HCT116 (cell line): ENCODE data around the gene ATP6AP1. TPM values are rescaled to one million over a fixed set of nuclear protein-coding genes. Genes with fewer than 3 reads are reported as not detected.
"Not testable (repeated sequence)": the region's sequence is repeated elsewhere in the genome, so short reads cannot be mapped to it uniquely, and the experiment has no call there.

Experiments used
- ATAC-seq: fragments of 200-7000 bp; cut with Tn5 transposase; 2 replicates; pipeline ENCODE4 v1.9.1; 2020; ENCODE audit warnings: mild to moderate bottlenecking, moderate library complexity
- BruUV-seq: library from RNA; stranded (reverse); fragments of 400-500 nt; replicated peaks from 2 replicates; lab custom pipeline; 2021; lab: Mats Ljungman, UMichigan
- CTCF ChIA-PET: fragments of 300-600 bp; sonication (Branson Sonifier 250); formaldehyde crosslinking; loops from one replicate; lab custom pipeline; 2021; ENCODE audit warnings: antibody characterized with exemption; lab: Charles Lee
- POLR2A ChIA-PET: fragments of 300-600, 350-600 bp; sonication (Branson Sonifier 250); formaldehyde crosslinking; loops from one replicate; lab custom pipeline; 2021; ENCODE audit warnings: antibody characterized with exemption; lab: Charles Lee
- RAD21 ChIA-PET, 2 experiments: fragments of 300-600 bp; sonication (Branson Sonifier 250); formaldehyde crosslinking; loops; one replicate each; lab custom pipeline; 2023; ENCODE audit warnings: low total read pairs in 2 of 2; ENCODE audit not compliant: uncharacterized antibody in 2 of 2, unreplicated experiment in 2 of 2, low non-redundant PET in 1 of 2; lab: Charles Lee
- DNase-seq: peaks from one replicate; pipeline ENCODE4 v3.0.0-alpha.2; 2010; ENCODE audit warnings: low read depth, low spot score
- H2AFZ ChIP-seq: fragments of 200-600 bp; shearing (Covaris generic), sonication (generic); 2 replicates; pipeline ENCODE4 v1.6.1; 2017; ENCODE audit warnings: low read depth, mixed run types, mixed read lengths, antibody characterized with exemption, low read length; ENCODE audit not compliant: poor library complexity, severe bottlenecking
- H3K27ac ChIP-seq: 2 replicates; pipeline ENCODE4 v1.5.1; 2012; ENCODE audit warnings: low read depth, low read length
- H3K27me3 ChIP-seq: fragments of 200-600 bp; sonication (generic); 2 replicates; pipeline ENCODE4 v1.6.1; 2016; ENCODE audit warnings: mixed run types, low read length, mixed read lengths; ENCODE audit not compliant: insufficient read depth
- H3K36me3 ChIP-seq, 2 experiments: fragments of 200-500 bp in 1 of 2; fragments of 200-600 bp in 1 of 2; sonication (Bioruptor generic) in 1 of 2; sonication (generic) in 1 of 2; 2 replicates each; pipeline versions ENCODE4 v1.5.1 to v1.6.1; 2014 to 2016; ENCODE audit warnings: low read length in 2 of 2, inconsistent platforms in 1 of 2, mixed read lengths in 1 of 2, mixed run types in 1 of 2; ENCODE audit not compliant: insufficient read depth in 2 of 2, control insufficient read depth in 1 of 2
- H3K4me1 ChIP-seq, 2 experiments: fragments of 200-600 bp in 1 of 2; sonication (generic) in 1 of 2; 2 replicates each; pipeline versions ENCODE4 v1.5.1 to v1.6.1; 2012 to 2017; ENCODE audit warnings: low read length in 2 of 2, inconsistent platforms in 1 of 2, mild to moderate bottlenecking in 1 of 2, mixed read lengths in 1 of 2, mixed run types in 1 of 2, moderate library complexity in 1 of 2; ENCODE audit not compliant: insufficient read depth in 2 of 2, control insufficient read depth in 1 of 2
- H3K4me2 ChIP-seq: fragments of 200-600 bp; sonication (generic); 2 replicates; pipeline ENCODE4 v1.6.1; 2017; ENCODE audit warnings: mixed run types, low read length, mixed read lengths
- H3K4me3 ChIP-seq, 2 experiments: fragments of 200-600 bp in 1 of 2; sonication (generic) in 1 of 2; replicated peaks in 1 of 2; 2 replicates each; pipeline ENCODE4 v1.5.1; 2011 to 2016; ENCODE audit warnings: low read length in 2 of 2, control low read depth in 1 of 2, low read depth in 1 of 2, mild to moderate bottlenecking in 1 of 2, mixed read lengths in 1 of 2, mixed run types in 1 of 2
- H3K79me2 ChIP-seq: fragments of 200-600 bp; sonication (generic); 2 replicates; pipeline ENCODE4 v1.6.1; 2017; ENCODE audit warnings: mild to moderate bottlenecking, mixed run types, low read length, moderate library complexity, mixed read lengths; ENCODE audit not compliant: insufficient read depth
- H3K9ac ChIP-seq: fragments of 200-600 bp; sonication (generic); 2 replicates; pipeline ENCODE4 v1.6.1; 2016; ENCODE audit warnings: low read length, mixed read lengths
- H3K9me2 ChIP-seq: fragments of 200-600 bp; sonication (generic), shearing (Covaris generic); 2 replicates; pipeline ENCODE4 v1.6.1; 2017; ENCODE audit warnings: mixed run types, mild to moderate bottlenecking, moderate library complexity; ENCODE audit not compliant: insufficient read depth
- H3K9me3 ChIP-seq, 2 experiments: fragments of 200-500 bp in 1 of 2; fragments of 200-600 bp in 1 of 2; sonication (Bioruptor generic) in 1 of 2; sonication (generic) in 1 of 2; 2 replicates each; pipeline ENCODE4 v1.6.1; 2014 to 2017; ENCODE audit warnings: low read length in 2 of 2, mixed read lengths in 2 of 2, inconsistent platforms in 1 of 2, low read depth in 1 of 2, mild to moderate bottlenecking in 1 of 2, mixed run types in 1 of 2, moderate library complexity in 1 of 2; ENCODE audit not compliant: control insufficient read depth in 1 of 2, insufficient read depth in 1 of 2
- H4K20me1 ChIP-seq: fragments of 200-600 bp; sonication (generic), shearing (Covaris generic); 2 replicates; pipeline ENCODE4 v1.6.1; 2017; ENCODE audit warnings: mixed run types, mild to moderate bottlenecking, moderate library complexity; ENCODE audit not compliant: insufficient read depth
- intact Hi-C: fragments of 100-400 bp; cut with micrococcal nuclease; formaldehyde crosslinking; loops from 2 replicates; pipeline ENCODE4 v1.10.0; 2022
- total RNA-seq: library from RNA; stranded (reverse); gene quantifications from one replicate; pipeline ENCODE4 v1.2.1, GENCODE V29; 2021; ENCODE audit not compliant: unreplicated experiment

The ATP6AP1 gene
- total RNA-seq, 1 experiment from 2014 or later, result 53.4 TPM

DNA sequence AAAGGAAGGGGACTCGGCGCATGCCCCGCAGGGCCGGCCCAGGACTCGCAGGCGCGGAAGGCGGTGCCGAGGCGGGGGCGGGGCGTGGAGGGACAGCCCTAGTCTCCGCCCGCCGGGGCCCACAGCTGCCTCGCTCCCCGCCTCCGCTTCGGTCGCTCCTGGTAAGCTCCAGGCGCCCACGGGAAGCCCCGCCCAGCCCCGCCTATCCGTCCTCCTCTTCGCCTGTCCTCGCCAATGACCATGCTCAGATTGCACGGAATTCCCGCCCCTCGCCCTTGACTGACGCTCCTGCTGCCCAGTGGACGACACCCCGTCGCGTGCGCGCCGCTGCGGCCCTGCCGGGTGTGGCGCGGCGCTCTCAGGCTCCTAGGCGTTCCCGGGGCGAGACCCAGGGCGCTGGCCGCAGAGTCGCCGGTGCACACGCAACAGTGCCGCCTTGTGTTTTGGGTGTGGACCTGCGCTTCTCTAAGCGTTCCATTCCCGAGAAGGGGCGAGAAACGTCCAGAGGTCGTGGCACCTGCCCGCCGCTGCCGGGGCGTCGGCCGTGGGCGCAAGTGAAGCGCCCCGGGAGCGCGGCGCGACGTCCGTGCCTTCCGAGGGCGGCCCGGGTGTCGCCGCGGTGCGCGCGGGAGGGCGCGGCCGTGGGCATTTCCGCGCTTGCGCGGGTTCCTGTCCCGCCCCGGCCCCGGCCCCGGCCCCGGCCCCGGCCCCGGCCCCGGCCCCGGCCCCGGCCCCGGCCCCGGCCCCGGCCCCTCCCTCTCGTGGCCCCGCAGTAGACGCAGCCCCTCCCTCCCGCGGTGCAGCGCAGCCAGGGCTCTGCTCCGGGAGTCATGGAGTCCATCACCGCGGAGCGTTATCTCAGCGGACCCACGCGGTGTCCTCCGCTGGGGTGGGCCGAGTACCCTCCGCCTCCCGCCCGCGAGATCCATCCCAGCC is 38.4 kb upstream of the ATP6AP1 start:
- H3K36me3 ChIP-seq, POLR2A ChIA-PET, CTCF ChIA-PET, H3K4me3 ChIP-seq, H3K4me1 ChIP-seq, H3K9me2 ChIP-seq, H3K9me3 ChIP-seq, BruUV-seq, H3K27ac ChIP-seq, H3K9ac ChIP-seq, DNase-seq, H4K20me1 ChIP-seq, H3K79me2 ChIP-seq, H2AFZ ChIP-seq, H3K4me2 ChIP-seq, RAD21 ChIA-PET, H3K27me3 ChIP-seq: not testable (repeated sequence)
- ATAC-seq, result peak; percentile 83
- intact Hi-C loops, result loop anchor here (10.0 kb wide), 1 partner anchor 415 kb away; the partner anchor contains the start of genes HCFC1 and TMEM187

DNA sequence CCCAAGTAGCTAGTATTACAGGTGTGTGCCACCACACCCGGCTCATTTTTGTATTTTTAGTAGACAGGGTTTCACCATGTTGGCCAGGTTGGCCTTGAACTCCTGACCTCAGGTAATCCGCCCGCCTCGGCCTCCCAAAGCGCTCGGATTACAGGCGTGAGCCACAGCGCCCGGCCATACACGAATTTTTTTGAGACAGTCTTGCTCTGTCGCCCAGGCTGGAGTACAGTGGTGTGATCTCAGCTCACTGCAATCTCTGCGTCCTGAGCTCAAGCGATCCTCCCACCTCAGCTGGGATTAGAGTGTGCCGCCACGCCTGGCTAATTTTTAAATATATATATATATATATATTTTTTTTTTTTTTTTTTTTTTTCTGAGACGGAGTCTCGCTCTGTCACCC is 32.1 kb upstream of the ATP6AP1 start:
- POLR2A ChIA-PET, result interaction anchor here (0.6 to 2.5 kb wide), 3 partner anchors 23 to 28 kb away, joined by 3 to 12 read pairs (median 5); no protein-coding TSS in a partner anchor
- intact Hi-C loops, result loop anchor here (10.0 kb wide), 1 partner anchor 422 kb away; the partner anchor contains the start of genes HCFC1 and TMEM187
- CTCF ChIA-PET, result not testable (repeated sequence)

More for the DNA sequence above, 32.1 kb upstream of the ATP6AP1 start:
- H3K9ac ChIP-seq, DNase-seq, H3K9me2 ChIP-seq, RAD21 ChIA-PET, H3K27me3 ChIP-seq, H2AFZ ChIP-seq, BruUV-seq, H4K20me1 ChIP-seq, ATAC-seq, H3K9me3 ChIP-seq: not testable (repeated sequence)
- H3K27ac ChIP-seq, result peak overlapping the region; percentile 92
- H3K79me2 ChIP-seq, result peaks cover 19% of the 10 kb centered on the region
- peaks cover 0 to 23% of the 10 kb centered on the region in 2 experiments; a peak in 2 of 4 replicates for H3K4me1 ChIP-seq
- peak overlapping the region; percentile 33; the same call in 1 of the 2 replicates for H3K4me2 ChIP-seq
- H3K4me3 ChIP-seq, result peak overlapping the region in 1 of 2 experiments; percentile 84; a peak in 2 of 4 replicates
- peaks cover 0 to 27% of the 10 kb centered on the region in 2 experiments; a peak in 1 of 4 replicates for H3K36me3 ChIP-seq
